ENCODE data around the gene RNU2-1. TPM values are rescaled to one million over a fixed set of nuclear protein-coding genes. Genes with fewer than 3 reads are reported as not detected.

RNU2-1 gene
- total RNA-seq, 2 experiments from 2014 or later, result 4,963 to 6,708 TPM

Other genes with a start within 250 kb of the RNU2-1 start
- gene RPL27, start 235.6 kb downstream of the RNU2-1 start, total RNA-seq, result 100 to 1,000 TPM; 949 to 980 TPM
- gene IFI35, start 227.2 kb downstream of the RNU2-1 start, total RNA-seq, result 100 to 1,000 TPM; 107 to 110 TPM
- gene VAT1, start 211.6 kb downstream of the RNU2-1 start, total RNA-seq, result 10 to 100 TPM; 14.6 to 19.2 TPM
- not detected for gene RND2, start 208.7 kb downstream of the RNU2-1 start, total RNA-seq
- 10 to 100 TPM; 77.2 to 85.3 TPM for gene BRCA1, start 108.6 kb downstream of the RNU2-1 start, total RNA-seq
- gene NBR1, start 62.8 kb downstream of the RNU2-1 start, total RNA-seq, result 10 to 100 TPM; 40.9 to 41.3 TPM
- gene TMEM106A, start 22.1 kb downstream of the RNU2-1 start, total RNA-seq, result 10 to 100 TPM; 10.1 to 12.4 TPM
- gene CCDC200, start 5.4 kb downstream of the RNU2-1 start, total RNA-seq, result not detected
- 1 to 10 TPM; 2.9 to 4.2 TPM for gene ARL4D, start 165.0 kb upstream of the RNU2-1 start, total RNA-seq
- gene DHX8, start 250.0 kb upstream of the RNU2-1 start, total RNA-seq, result 10 to 100 TPM; 52.7 to 56.4 TPM